Medulla oblongata (tissue), 1 donor: ENCODE measurements around the gene PILRB.
"Not testable (repeated sequence)": the region's sequence is repeated elsewhere in the genome, so short reads cannot be mapped to it uniquely, and the experiment has no call there.

ENCODE experiments used
- DNase-seq: peaks from one replicate; pipeline ENCODE4 v3.0.0-alpha.2; 2015; ENCODE audit errors: extremely low spot score

Gene PILRB

GRCh38 chr7:100356416-100357068 is 1.4 kb upstream of the PILRB start:
- no peak for DNase-seq

GRCh38 chr7:100357131-100357561 is 771 bp upstream of the PILRB start:
- DNase-seq = no peak

- no peak for DNase-seq
These were observed 918 bp downstream of the PILRB start for GRCh38 chr7:100358857-100359212.

- DNase-seq = no peak
These were observed 2.4 kb downstream of the PILRB start for GRCh38 chr7:100360135-100360854.

- DNase-seq = no peak
These were observed 5.2 kb downstream of the PILRB start for GRCh38 chr7:100363098-100363497.

- DNase-seq = not testable (repeated sequence)
These were observed 5.9 kb downstream of the PILRB start for GRCh38 chr7:100363797-100364196.

GRCh38 chr7:100364480-100364879 is 6.6 kb downstream of the PILRB start:
- no peak for DNase-seq

GRCh38 chr7:100365998-100366367 is 8.1 kb downstream of the PILRB start:
- not testable (repeated sequence) for DNase-seq

GRCh38 chr7:100366411-100367250 is 8.7 kb downstream of the PILRB start:
- no peak for DNase-seq

GRCh38 chr7:100367251-100367620 is 9.3 kb downstream of the PILRB start:
- DNase-seq = no peak

- DNase-seq = peak; percentile 33
These were observed 10.0 kb downstream of the PILRB start for GRCh38 chr7:100367676-100368613.

GRCh38 chr7:100369105-100369504 is 11.2 kb downstream of the PILRB start:
- DNase-seq = peak; percentile 85

GRCh38 chr7:100370303-100370702 is 12.4 kb downstream of the PILRB start:
- no peak for DNase-seq

- DNase-seq = no peak
These were observed 12.8 kb downstream of the PILRB start for GRCh38 chr7:100370746-100371145.

GRCh38 chr7:100371561-100372171 is 13.7 kb downstream of the PILRB start:
- DNase-seq = no peak

GRCh38 chr7:100372256-100372655 is 14.3 kb downstream of the PILRB start:
- DNase-seq = peak; percentile 58

GRCh38 chr7:100372694-100373093 is 14.8 kb downstream of the PILRB start:
- no peak for DNase-seq

- peak; percentile 43 for DNase-seq
These were observed 15.4 kb downstream of the PILRB start, which contains the start of gene PILRA for GRCh38 chr7:100373261-100373831. TSS of gene PILRA (plus strand) at chr7:100373487. CDS start at chr7:100373657, 170 bp downstream.

GRCh38 chr7:100373870-100374598 is 16.1 kb downstream of the PILRB start:
- DNase-seq = not testable (repeated sequence)

GRCh38 chr7:100374601-100375000 is 16.7 kb downstream of the PILRB start:
- DNase-seq = no peak
